ENCODE measurements around the gene TRPC4AP.

DNA sequence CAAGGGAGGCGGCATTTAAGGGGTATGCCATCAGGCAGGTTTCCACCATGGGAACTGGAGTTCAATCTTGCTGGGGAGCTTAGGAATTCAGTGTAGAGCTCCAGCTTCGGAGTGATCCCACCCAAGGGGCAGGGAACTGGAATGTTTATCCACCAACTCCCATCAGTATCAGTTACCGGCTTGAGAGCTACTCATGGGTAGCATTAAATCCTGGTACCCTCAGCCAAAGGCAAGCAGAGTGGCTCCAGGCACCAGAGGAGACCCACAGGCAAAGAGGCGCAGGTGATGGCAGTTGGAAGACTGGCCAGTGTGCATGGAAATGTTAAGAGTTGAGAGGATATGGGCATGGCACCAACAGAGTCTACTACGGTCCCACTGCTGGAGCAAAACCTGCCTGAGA is 40.4 kb upstream of the TRPC4AP start:
- TF ChIP-seq, protein P1, sequence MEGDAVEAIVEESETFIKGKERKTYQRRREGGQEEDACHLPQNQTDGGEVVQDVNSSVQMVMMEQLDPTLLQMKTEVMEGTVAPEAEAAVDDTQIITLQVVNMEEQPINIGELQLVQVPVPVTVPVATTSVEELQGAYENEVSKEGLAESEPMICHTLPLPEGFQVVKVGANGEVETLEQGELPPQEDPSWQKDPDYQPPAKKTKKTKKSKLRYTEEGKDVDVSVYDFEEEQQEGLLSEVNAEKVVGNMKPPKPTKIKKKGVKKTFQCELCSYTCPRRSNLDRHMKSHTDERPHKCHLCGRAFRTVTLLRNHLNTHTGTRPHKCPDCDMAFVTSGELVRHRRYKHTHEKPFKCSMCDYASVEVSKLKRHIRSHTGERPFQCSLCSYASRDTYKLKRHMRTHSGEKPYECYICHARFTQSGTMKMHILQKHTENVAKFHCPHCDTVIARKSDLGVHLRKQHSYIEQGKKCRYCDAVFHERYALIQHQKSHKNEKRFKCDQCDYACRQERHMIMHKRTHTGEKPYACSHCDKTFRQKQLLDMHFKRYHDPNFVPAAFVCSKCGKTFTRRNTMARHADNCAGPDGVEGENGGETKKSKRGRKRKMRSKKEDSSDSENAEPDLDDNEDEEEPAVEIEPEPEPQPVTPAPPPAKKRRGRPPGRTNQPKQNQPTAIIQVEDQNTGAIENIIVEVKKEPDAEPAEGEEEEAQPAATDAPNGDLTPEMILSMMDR (IDR thresholded peaks at IDR 0.05): no peak
- no peak for TF ChIP-seq POLR2A (IDR thresholded peaks at IDR 0.05)

All from transverse colon (tissue), 3 donors.